Measurements from ENCODE around the gene ENOSF1. TPM values are rescaled to one million over a fixed set of nuclear protein-coding genes. Genes with fewer than 3 reads are reported as not detected.

ENOSF1 gene
- polyA plus RNA-seq, 2 of the 4 experiments (the other 2 are of a cell fraction): 27.3 to 30.0 TPM

GRCh38 chr18:732371-732770, 19.9 kb upstream of the ENOSF1 start (continued):
- TF ChIP-seq ATOH8 (CRISPR knock-in tag; IDR thresholded peaks at IDR 0.05; ENCODE audit: low read depth) (no peak), MAZ (IDR thresholded peaks at IDR 0.05; ENCODE audit: borderline replicate concordance, low read depth, low read length) (no peak), HMGXB4 (CRISPR knock-in tag; IDR thresholded peaks at IDR 0.05; ENCODE audit: borderline replicate concordance) (no peak)

- DNase-seq (ENCODE audit: low read depth in 1 of 2, low spot score in 1 of 2) (no peak), ATAC-seq (no peak), FAIRE-seq (no peak)
- Histone ChIP-seq H3K9me3 (no peaks in the 10 kb centered on the region), H3K4me2 (no peak overlapping the region), H3K4me1 (no peaks in the 10 kb centered on the region), H3K27ac (no peak overlapping the region), H3K4me3 (no peak overlapping the region)
- ChIA-PET CTCF (no interaction called here), POLR2A (no interaction called here)
- no peak for TF ChIP-seq CHD2 (IDR thresholded peaks at IDR 0.05; ENCODE audit: low read length, partially characterized antibody)
- no peak for TF ChIP-seq BHLHE40 (IDR thresholded peaks at IDR 0.05; ENCODE audit: low read depth, low read length)
- TF ChIP-seq ZNF302 (CRISPR knock-in tag; IDR thresholded peaks at IDR 0.05): no peak
- TF ChIP-seq RAD21 (conservative IDR thresholded peaks at IDR 0.05 in 1 of 2, IDR thresholded peaks at IDR 0.05 in 1 of 2): no peak
- TF ChIP-seq MAZ (IDR thresholded peaks at IDR 0.05; ENCODE audit: borderline replicate concordance, low read depth, low read length): no peak
- TF ChIP-seq SMC3 (IDR thresholded peaks at IDR 0.05): no peak
- no peak for TF ChIP-seq FOXS1 (CRISPR knock-in tag; IDR thresholded peaks at IDR 0.05)
- TF ChIP-seq EHF (CRISPR knock-in tag; IDR thresholded peaks at IDR 0.05): no peak
- TF ChIP-seq ELK1 (IDR thresholded peaks at IDR 0.05; ENCODE audit: low read depth, low read length): no peak
- no peak for TF ChIP-seq MAX (IDR thresholded peaks at IDR 0.05)
- TF ChIP-seq POLR2AphosphoS2 (conservative IDR thresholded peaks at IDR 0.05; ENCODE audit: low read length): no peak
- TF ChIP-seq CBX2 (IDR thresholded peaks at IDR 0.05; ENCODE audit: borderline replicate concordance, low read depth): no peak
- TF ChIP-seq TP53 (CRISPR knock-in tag; IDR thresholded peaks at IDR 0.05): no peak
- no peak for TF ChIP-seq REST (IDR thresholded peaks at IDR 0.05)
- no peak for TF ChIP-seq RFX5 (IDR thresholded peaks at IDR 0.05)
- no peak for TF ChIP-seq SREBF2 (IDR thresholded peaks at IDR 0.05)
- no peak for TF ChIP-seq HMGXB4 (CRISPR knock-in tag; IDR thresholded peaks at IDR 0.05; ENCODE audit: borderline replicate concordance)
Observed at GRCh38 chr18:731185-731584, 18.8 kb upstream of the ENOSF1 start.

Data from A549 (cell line).